Heart left ventricle (tissue), 16 donors: ENCODE data around the gene SRCIN1. TPM values are rescaled to one million over a fixed set of nuclear protein-coding genes. Genes with fewer than 3 reads are reported as not detected.

Experiments used
- ATAC-seq, 4 donors: fragments of 200-7000 bp; cut with Tn5 transposase; one replicate each; pipeline ENCODE4 v1.9.1; 2020 to 2022; ENCODE audit warnings: moderate library complexity in 4 of 4, mild to moderate bottlenecking in 3 of 4, moderate number of reproducible peaks in 1 of 4
- DNase-seq, 5 donors: peaks; one replicate each; pipeline ENCODE4 v3.0.0-alpha.2; 2020
- H3K27ac ChIP-seq, 12 donors: fragments of 200-600 bp; sonication (generic) in 4 of 12; one replicate each; pipeline versions ENCODE4 v1.5.0 to v1.8.0; 2016 to 2022; ENCODE audit warnings: mild to moderate bottlenecking in 2 of 12
- H3K27me3 ChIP-seq, 9 donors: fragments of 200-600 bp; sonication (generic) in 2 of 9; one replicate each; pipeline versions ENCODE4 v1.5.1 to v1.8.0; 2016 to 2022; ENCODE audit warnings: mild to moderate bottlenecking in 3 of 9
- H3K36me3 ChIP-seq, 9 donors: fragments of 200-600 bp; sonication (generic) in 2 of 9; one replicate each; pipeline versions ENCODE4 v1.5.0 to v1.8.0; 2018 to 2022; ENCODE audit warnings: mild to moderate bottlenecking in 2 of 9
- H3K4me1 ChIP-seq, 12 donors: fragments of 200-600 bp; sonication (generic) in 4 of 12; one replicate each; pipeline versions ENCODE4 v1.5.0 to v1.8.0; 2016 to 2022; ENCODE audit warnings: mild to moderate bottlenecking in 3 of 12
- H3K4me3 ChIP-seq, 12 donors: fragments of 200-600 bp; sonication (generic) in 4 of 12; one replicate each; pipeline versions ENCODE4 v1.5.0 to v1.8.0; 2017 to 2022; ENCODE audit warnings: mild to moderate bottlenecking in 9 of 12, moderate library complexity in 4 of 12
- H3K9me3 ChIP-seq, 12 donors: fragments of 200-600 bp; sonication (generic) in 4 of 12; one replicate each; pipeline versions ENCODE4 v1.5.0 to v1.8.0; 2016 to 2022; ENCODE audit warnings: mild to moderate bottlenecking in 1 of 12
- POLR2A ChIP-seq, 2 donors: fragments of 450-650 bp; IDR thresholded peaks; one replicate each; pipeline ENCODE4 v1.6.1; 2017; ENCODE audit warnings: antibody characterized with exemption in 2 of 2, mild to moderate bottlenecking in 2 of 2, moderate library complexity in 2 of 2
- WGBS, 4 donors: extraction: QIAGEN DNeasy Blood & Tissue Kit in 2 of 4; methylation state at CpG; one replicate each; pipeline versions ENCODE4 v1.1.5 to v1.1.7; 2013 to 2018; 5-methylcytosine and 5-hydroxymethylcytosine counted together
- intact Hi-C, 10 donors: fragments of 100-400 bp; cut with DNase I; formaldehyde crosslinking; loops; one replicate each; pipeline versions ENCODE4 v1.11.1 to v1.14.2; 2022
- long read RNA-seq, 3 donors: library from polyadenylated mRNA; unstranded; transcript quantifications; one replicate each; pipeline ENCODE4 v2.0.0, GENCODE V29; 2020 to 2021
- polyA plus RNA-seq, 2 donors: library from polyadenylated mRNA; stranded (reverse); fragments of 200-250 nt; gene quantifications; one replicate each; pipeline ENCODE4 v1.2.3, GENCODE V29; 2013
- total RNA-seq, 9 donors: library from RNA; depleted of rRNA in 2 of 9; stranded (reverse); fragments of >200 nt in 2 of 9; fragmentation: NEBNext Ultra II Directional in 3 of 9; extraction: Animal tissue kit (Norgen Biotek cat#: 25700) in 3 of 9; gene quantifications; one replicate each; pipeline versions ENCODE4 v1.1.0 to v1.2.4, GENCODE V29; 2016 to 2023
- TF ChIP-seq, protein P1 (sequence below), 12 donors: fragments of 200-600 bp; sonication (generic) in 4 of 12; IDR thresholded peaks; one replicate each; pipeline versions ENCODE4 v1.5.0 to v1.8.0; 2018 to 2022; ENCODE audit warnings: antibody characterized with exemption in 12 of 12, mild to moderate bottlenecking in 5 of 12
- donor health status: ischemic (EF 13 %, LVEDD 7.1; RV severe dilation, severe dysfunction).
- donor health status: healthy with polysubstance abuse.
- donor health status: DM: no; HTN: yes; CAD: no.
- donor health status: DM: no; HTN: no; CAD: no.
- donor health status: ischemic (EF 25% LVEDD 6.9; RV normal size, moderate dysfunction).
- donor health status: ischemic (EF 25% LVEDD 5.7; RV mildly dilated, moderate dysfunction).
- donor health status: healthy.
- donor health status: DM: yes; HTN: yes; CAD: no.
- donor health status: ischemic (EF 35%, LVEDD 5.7; RV mildly dilated, moderate dysfunction).
- donor health status: nonischemic (EF 11% LVEDD 7.7; RV severe dilation, severe dysfunction).
- donor health status: DM: yes; HTN: yes; CAD: no.
- donor health status: PGD.
- donor health status: ischemic (EF 29% LVEDD 5.4; RV normal size, mild dysfunction).
- donor health status: nonischemic (EF 23%, LVEDD 6.1; RV moderate dilation, normal function).

The SRCIN1 gene, protein sequence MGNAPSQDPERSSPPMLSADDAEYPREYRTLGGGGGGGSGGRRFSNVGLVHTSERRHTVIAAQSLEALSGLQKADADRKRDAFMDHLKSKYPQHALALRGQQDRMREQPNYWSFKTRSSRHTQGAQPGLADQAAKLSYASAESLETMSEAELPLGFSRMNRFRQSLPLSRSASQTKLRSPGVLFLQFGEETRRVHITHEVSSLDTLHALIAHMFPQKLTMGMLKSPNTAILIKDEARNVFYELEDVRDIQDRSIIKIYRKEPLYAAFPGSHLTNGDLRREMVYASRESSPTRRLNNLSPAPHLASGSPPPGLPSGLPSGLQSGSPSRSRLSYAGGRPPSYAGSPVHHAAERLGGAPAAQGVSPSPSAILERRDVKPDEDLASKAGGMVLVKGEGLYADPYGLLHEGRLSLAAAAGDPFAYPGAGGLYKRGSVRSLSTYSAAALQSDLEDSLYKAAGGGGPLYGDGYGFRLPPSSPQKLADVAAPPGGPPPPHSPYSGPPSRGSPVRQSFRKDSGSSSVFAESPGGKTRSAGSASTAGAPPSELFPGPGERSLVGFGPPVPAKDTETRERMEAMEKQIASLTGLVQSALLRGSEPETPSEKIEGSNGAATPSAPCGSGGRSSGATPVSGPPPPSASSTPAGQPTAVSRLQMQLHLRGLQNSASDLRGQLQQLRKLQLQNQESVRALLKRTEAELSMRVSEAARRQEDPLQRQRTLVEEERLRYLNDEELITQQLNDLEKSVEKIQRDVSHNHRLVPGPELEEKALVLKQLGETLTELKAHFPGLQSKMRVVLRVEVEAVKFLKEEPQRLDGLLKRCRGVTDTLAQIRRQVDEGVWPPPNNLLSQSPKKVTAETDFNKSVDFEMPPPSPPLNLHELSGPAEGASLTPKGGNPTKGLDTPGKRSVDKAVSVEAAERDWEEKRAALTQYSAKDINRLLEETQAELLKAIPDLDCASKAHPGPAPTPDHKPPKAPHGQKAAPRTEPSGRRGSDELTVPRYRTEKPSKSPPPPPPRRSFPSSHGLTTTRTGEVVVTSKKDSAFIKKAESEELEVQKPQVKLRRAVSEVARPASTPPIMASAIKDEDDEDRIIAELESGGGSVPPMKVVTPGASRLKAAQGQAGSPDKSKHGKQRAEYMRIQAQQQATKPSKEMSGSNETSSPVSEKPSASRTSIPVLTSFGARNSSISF
- total RNA-seq: 1 to 10 TPM in 5 of 9 donors, under 1 TPM in 4; 0.46 to 1.7 (median 1.1) TPM
- polyA plus RNA-seq: under 1 TPM; 0.19 to 0.95 TPM
- long read RNA-seq, donor 1, partial matches to known transcripts: 2 of 2 reads
- long read RNA-seq, donor 1, other reads (novel, unspliced or antisense): 0 of 2 reads
- long read RNA-seq, donor 2: 0 reads
- long read RNA-seq, donor 3: 0 reads

DNA sequence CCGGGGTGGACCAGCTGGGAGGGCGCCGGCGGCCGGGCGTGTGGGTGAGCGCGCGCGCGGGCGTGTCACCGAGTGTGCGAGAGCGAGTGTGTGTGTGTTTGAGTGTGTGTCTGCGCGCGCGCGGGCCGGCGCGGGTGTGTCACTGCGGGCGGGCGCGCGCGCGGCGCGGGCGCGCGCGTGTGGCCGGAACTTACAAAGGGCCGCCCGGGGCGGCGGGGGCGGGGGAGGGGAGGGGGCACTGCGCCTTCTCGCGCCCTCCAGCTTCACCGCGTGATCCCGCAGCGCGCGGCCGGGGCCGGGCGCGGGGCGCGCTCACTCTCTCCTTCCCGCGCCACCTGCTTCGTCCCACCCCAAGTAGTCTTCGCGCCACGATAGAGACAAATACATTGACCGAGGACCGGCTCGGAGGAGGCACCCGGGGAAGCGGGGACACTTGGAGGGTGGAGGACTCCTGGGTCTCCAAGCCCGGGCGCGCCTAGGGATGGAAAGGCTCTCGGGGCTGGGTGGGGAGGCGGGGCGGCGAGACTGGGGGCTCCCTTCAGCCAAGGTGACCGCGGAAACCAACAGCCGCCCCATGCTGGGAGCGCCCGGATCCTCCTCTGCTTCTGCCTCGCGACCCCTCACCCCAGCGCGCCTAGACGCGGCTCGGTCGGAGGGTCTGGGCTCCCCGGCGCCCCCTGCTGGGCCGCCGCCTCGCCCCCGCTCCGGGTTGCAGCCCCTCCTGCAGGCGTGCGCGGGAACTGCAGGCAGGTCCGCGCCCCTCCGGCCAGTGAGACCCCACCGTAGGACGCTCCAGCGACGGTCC, at the start of gene SRCIN1:
SRCIN1 (minus strand) TSS at position 112 of the 805 bp plus-strand sequence. CDS start 247 bp downstream, outside the sequence.
- Histone ChIP-seq H3K36me3 (no peaks in the 10 kb centered on the region), H3K4me3 (peak within 1 kb of the TSS; percentile 30 to 67 (median 55)), H3K27ac (peak within 1 kb of the TSS in 6 of 12 donors; percentile 11 to 58 (median 24)), H3K4me1 (peaks cover 0 to 41% (median 12%) of the 10 kb centered on the region in 12 donors), H3K9me3 (no peaks in the 10 kb centered on the region), H3K27me3 (peaks cover 13 to 91% (median 55%) of the 10 kb centered on the region in 9 donors)
- WGBS, 4 donors: 1% methylated on average over 43 to 105 of the region's 105 CpGs
- peak; percentile 40 to 74 (median 58) for DNase-seq
- no peak for TF ChIP-seq POLR2A (IDR thresholded peaks at IDR 0.05)
- TF ChIP-seq, protein P1, sequence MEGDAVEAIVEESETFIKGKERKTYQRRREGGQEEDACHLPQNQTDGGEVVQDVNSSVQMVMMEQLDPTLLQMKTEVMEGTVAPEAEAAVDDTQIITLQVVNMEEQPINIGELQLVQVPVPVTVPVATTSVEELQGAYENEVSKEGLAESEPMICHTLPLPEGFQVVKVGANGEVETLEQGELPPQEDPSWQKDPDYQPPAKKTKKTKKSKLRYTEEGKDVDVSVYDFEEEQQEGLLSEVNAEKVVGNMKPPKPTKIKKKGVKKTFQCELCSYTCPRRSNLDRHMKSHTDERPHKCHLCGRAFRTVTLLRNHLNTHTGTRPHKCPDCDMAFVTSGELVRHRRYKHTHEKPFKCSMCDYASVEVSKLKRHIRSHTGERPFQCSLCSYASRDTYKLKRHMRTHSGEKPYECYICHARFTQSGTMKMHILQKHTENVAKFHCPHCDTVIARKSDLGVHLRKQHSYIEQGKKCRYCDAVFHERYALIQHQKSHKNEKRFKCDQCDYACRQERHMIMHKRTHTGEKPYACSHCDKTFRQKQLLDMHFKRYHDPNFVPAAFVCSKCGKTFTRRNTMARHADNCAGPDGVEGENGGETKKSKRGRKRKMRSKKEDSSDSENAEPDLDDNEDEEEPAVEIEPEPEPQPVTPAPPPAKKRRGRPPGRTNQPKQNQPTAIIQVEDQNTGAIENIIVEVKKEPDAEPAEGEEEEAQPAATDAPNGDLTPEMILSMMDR (IDR thresholded peaks at IDR 0.05): peak; percentile 53 to 79 (median 73)
- ATAC-seq: peak in 3 of 4 donors; percentile 3 to 32 (median 27)
- intact Hi-C loops: loop anchor here in 2 of 10 donors (5.0 kb wide), 3 partner anchors 49 to 56 kb away; no protein-coding TSS in a partner anchor

DNA sequence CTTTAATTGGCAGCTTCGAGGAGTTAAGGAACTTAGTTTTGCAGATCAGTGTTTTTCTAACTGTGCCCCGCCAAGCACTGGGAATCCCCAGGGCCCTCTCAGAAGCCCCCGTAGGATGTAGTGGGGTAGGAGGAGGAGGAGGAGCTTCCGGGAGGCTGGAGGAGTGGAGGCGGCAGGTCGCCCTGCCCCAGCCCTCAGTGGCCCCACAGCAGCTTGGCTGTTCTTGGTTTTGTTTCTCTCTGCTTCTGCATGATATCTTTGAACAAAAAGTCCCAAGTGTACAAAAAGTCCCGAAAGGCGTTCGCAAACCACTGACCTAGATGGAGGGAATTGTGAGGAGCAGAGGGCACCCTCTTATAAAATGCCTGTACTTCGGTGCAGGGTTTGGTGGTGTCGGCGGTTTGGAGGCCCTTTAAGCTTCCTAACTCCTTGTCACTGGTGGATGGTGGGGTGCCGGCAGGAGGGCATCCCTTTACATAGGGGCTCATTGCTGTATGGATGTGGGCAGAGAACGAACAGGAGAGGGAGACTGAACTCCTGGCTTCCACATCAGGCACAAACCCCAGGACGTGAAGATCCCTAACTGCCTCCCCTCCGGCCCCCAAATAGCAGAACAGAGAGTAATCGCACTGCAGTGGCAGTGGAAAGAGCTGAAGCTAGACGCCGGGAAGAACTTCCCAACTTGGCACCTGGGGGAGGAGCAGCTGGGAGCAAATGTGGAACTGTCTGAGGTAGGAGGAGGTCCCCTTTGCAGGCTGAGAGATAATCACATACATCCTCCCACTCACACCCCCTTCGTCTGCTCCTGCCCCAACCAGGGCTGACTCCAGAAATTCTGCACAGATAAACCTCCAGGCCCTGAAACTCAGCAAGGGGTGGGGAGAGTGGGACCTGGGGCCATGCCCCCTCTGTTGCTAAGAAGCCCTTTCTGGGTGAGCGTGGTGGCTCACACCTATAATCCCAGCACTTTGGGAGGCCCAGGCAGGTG, 49.0 kb upstream of the SRCIN1 start:
- ATAC-seq (no peak), DNase-seq (no peak)
- no peak for TF ChIP-seq POLR2A (IDR thresholded peaks at IDR 0.05)
- TF ChIP-seq, protein P1 (IDR thresholded peaks at IDR 0.05): no peak
- H3K4me1 ChIP-seq: peaks cover 0 to 8% (median 0%) of the 10 kb centered on the region in 12 donors
- no peaks in the 10 kb centered on the region for H3K9me3 ChIP-seq
- intact Hi-C loops: loop anchor here in 1 of 10 donors (5.0 kb wide), 1 partner anchor 47 kb away; the partner anchor contains the start of gene SRCIN1
- 46 to 49% (median 47%) methylated on average over 20 to 21 of the region's 21 CpGs for WGBS, 4 donors
- no peak overlapping the region for H3K27ac ChIP-seq
- H3K4me3 ChIP-seq: no peak overlapping the region
- peaks cover 0 to 36% (median 18%) of the 10 kb centered on the region in 9 donors for H3K27me3 ChIP-seq
- no peaks in the 10 kb centered on the region for H3K36me3 ChIP-seq
